ENCODE results near the gene KHDC1. TPM values are rescaled to one million over a fixed set of nuclear protein-coding genes. Genes with fewer than 3 reads are reported as not detected.

The KHDC1 gene
- total RNA-seq, 2 donors from 2014 or later: 0.69 to 1.8 TPM

GRCh38 chr6:73302339-73302738 is 39.3 kb upstream of the KHDC1 start:
- no peak for TF ChIP-seq CTCF (IDR thresholded peaks at IDR 0.05)
- Histone ChIP-seq H3K9ac (ENCODE audit: low read depth in 2 of 2, low read length in 2 of 2) (no peak overlapping the region), H3K4me3 (no peak overlapping the region), H3K27me3 (no peaks in the 10 kb centered on the region), H3K27ac (no peak overlapping the region), H3K9me3 (no peaks in the 10 kb centered on the region), H3K4me1 (no peaks in the 10 kb centered on the region), H3K36me3 (no peaks in the 10 kb centered on the region)
- DNase-seq: no peak
- intact Hi-C loops (cut with DNase I): no loop called here

GRCh38 chr6:73299151-73299971 is 36.4 kb upstream of the KHDC1 start:
- no peaks in the 10 kb centered on the region for H3K27me3 ChIP-seq
- TF ChIP-seq CTCF (IDR thresholded peaks at IDR 0.05): no peak
- H3K9me3 ChIP-seq: no peaks in the 10 kb centered on the region
- H3K36me3 ChIP-seq: no peaks in the 10 kb centered on the region
- H3K9ac ChIP-seq (ENCODE audit: low read depth in 2 of 2, low read length in 2 of 2): no peak overlapping the region
- no peak for DNase-seq
- H3K27ac ChIP-seq: no peak overlapping the region
- intact Hi-C loops (cut with DNase I): no loop called here
- no peaks in the 10 kb centered on the region for H3K4me1 ChIP-seq
- H3K4me3 ChIP-seq: peak overlapping the region; percentile 22

GRCh38 chr6:73293331-73293730 is 30.3 kb upstream of the KHDC1 start:
- H3K27ac ChIP-seq: no peak overlapping the region
- no peak overlapping the region for H3K9ac ChIP-seq (ENCODE audit: low read depth in 2 of 2, low read length in 2 of 2)
- DNase-seq: no peak
- H3K9me3 ChIP-seq: no peaks in the 10 kb centered on the region
- no peaks in the 10 kb centered on the region for H3K4me1 ChIP-seq
- H3K4me3 ChIP-seq: no peak overlapping the region
- intact Hi-C loops (cut with DNase I): no loop called here
- H3K27me3 ChIP-seq: no peaks in the 10 kb centered on the region
- H3K36me3 ChIP-seq: no peaks in the 10 kb centered on the region
- no peak for TF ChIP-seq CTCF (IDR thresholded peaks at IDR 0.05)

- Histone ChIP-seq H3K27ac (no peak overlapping the region), H3K36me3 (no peaks in the 10 kb centered on the region), H3K27me3 (no peaks in the 10 kb centered on the region), H3K4me3 (no peak overlapping the region), H3K4me1 (no peaks in the 10 kb centered on the region), H3K9ac (ENCODE audit: low read depth in 2 of 2, low read length in 2 of 2) (no peak overlapping the region), H3K9me3 (no peaks in the 10 kb centered on the region)
- TF ChIP-seq CTCF (IDR thresholded peaks at IDR 0.05): no peak
- no peak for DNase-seq
- intact Hi-C loops (cut with DNase I): no loop called here
Measured at GRCh38 chr6:73290435-73290834, 27.4 kb upstream of the KHDC1 start.

- H3K4me1 ChIP-seq: no peaks in the 10 kb centered on the region
- TF ChIP-seq CTCF (IDR thresholded peaks at IDR 0.05): no peak
- H3K4me3 ChIP-seq: no peak overlapping the region
- DNase-seq: no peak
- intact Hi-C loops (cut with DNase I): loop anchor here (5.0 kb wide), 1 partner anchor 41 kb away; no protein-coding TSS in a partner anchor
- H3K27me3 ChIP-seq: no peaks in the 10 kb centered on the region
- H3K36me3 ChIP-seq: no peaks in the 10 kb centered on the region
- no peak overlapping the region for H3K27ac ChIP-seq
- no peak overlapping the region for H3K9ac ChIP-seq (ENCODE audit: low read depth in 2 of 2, low read length in 2 of 2)
- no peaks in the 10 kb centered on the region for H3K9me3 ChIP-seq
Measured at GRCh38 chr6:73286752-73287151, 23.8 kb upstream of the KHDC1 start.
